Astrocyte of the spinal cord (primary cell): ENCODE data around the gene DMWD.

ENCODE experiments used
- DNase-seq: peaks from one replicate; pipeline ENCODE4 v3.0.0; 2011; ENCODE audit warnings: low read depth, low spot score
- H3K4me3 ChIP-seq: 2 replicates; pipeline ENCODE4 v1.5.1; 2011; ENCODE audit warnings: low read depth, mild to moderate bottlenecking, low read length, moderate library complexity
- in situ Hi-C: cut with HindIII; loops from 2 replicates; pipeline ENCODE4 v1.10.0; 2017; ENCODE audit warnings: low sequenced_read_pairs
- TF ChIP-seq, protein P1 (sequence below): IDR thresholded peaks from 2 replicates; pipeline ENCODE4 v1.5.1; 2012; ENCODE audit warnings: low read depth, mild to moderate bottlenecking, low read length, inconsistent platforms

DMWD gene

DNA sequence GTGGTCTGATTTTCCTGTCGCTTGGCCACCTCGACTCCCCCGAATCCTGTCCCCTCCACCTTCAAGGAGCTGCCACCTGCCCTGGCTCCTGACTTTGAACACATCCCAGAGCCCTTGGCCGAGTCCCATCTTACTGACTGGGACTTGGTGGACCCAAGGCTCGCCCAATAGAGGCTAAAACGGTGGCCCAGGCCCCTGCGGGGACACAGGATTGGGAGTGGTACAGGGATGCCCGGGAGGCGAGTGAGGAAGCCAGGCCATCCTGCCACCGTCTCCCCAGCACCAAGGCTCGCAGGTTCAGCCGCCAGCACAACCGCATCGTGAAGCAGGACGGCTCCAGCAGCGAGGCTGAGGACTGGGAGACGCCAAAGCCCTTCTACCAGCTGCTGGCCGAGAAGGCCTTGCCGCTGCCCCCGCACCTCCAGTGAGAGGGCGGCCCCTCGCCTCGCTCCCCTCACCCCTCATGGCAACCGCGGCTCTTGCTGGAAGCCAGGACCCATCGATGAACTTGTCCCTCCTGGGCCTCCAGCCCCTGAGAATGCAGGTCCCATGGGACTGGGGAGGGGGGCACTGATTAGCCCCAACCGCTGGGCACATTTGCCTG lies 28.9 kb downstream of the DMWD start:
- in situ Hi-C loops: no loop called here
- no peak overlapping the region for H3K4me3 ChIP-seq
- TF ChIP-seq, protein P1, sequence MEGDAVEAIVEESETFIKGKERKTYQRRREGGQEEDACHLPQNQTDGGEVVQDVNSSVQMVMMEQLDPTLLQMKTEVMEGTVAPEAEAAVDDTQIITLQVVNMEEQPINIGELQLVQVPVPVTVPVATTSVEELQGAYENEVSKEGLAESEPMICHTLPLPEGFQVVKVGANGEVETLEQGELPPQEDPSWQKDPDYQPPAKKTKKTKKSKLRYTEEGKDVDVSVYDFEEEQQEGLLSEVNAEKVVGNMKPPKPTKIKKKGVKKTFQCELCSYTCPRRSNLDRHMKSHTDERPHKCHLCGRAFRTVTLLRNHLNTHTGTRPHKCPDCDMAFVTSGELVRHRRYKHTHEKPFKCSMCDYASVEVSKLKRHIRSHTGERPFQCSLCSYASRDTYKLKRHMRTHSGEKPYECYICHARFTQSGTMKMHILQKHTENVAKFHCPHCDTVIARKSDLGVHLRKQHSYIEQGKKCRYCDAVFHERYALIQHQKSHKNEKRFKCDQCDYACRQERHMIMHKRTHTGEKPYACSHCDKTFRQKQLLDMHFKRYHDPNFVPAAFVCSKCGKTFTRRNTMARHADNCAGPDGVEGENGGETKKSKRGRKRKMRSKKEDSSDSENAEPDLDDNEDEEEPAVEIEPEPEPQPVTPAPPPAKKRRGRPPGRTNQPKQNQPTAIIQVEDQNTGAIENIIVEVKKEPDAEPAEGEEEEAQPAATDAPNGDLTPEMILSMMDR: no peak
- no peak for DNase-seq

DNA sequence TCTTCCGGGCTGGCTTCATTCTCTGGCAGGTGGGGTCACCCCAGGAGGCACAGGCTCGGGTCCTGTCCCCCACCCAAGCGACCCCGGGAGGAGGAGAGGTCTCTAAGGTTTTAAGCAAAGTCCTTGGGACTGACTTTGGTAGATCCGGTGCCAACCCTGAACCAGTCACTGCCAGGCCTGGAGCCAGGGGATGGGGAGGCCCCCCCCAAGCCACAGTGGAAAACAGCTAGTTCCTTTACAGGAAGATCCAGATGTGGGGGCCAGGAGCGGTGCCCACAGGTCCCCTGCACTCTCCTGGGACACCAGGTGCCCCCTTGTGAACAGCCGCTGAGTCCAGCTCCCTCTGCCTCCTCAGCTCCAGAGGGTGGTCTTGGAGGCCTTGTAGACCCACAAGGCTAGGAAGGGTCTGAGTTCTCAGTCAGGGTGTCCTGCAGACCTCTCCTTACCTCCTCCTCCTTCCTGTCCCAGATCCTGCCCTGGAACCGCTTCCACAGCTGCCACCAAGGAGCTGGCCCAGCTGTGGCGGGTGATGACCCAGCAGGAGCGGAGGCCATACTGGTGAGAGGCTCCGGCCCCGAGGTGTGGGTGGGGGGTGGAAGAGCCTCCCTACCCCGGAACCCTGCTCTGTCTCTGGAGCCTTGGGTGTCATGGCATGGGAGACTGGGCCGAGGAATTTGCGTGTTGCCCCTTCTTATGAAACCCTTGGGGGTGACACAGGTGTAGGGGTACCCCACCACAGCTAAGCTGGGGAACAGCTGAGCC lies 29.6 kb downstream of the DMWD start:
- H3K4me3 ChIP-seq: no peak overlapping the region
- in situ Hi-C loops: no loop called here
- TF ChIP-seq, protein P1: no peak
- no peak for DNase-seq

DNA sequence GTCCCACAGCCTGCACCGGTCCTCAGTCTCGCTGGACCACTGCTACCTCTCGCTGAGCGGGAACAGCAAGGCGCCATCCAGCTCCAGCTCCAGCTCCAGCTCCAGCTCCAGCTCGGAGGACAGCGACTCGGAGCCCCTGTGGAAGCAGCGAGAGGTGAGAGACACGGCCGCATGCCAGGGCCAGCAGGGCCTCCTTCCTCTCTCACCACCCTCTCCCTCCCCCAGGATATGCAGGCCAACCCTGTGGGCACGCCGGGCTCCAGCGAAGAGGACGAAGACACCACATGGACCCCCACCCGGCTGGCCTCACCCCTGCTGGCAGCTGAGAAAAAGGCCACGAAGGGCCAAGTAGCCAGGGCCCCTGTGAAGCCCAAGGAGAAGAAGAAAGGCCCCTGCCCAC lies 30.9 kb downstream of the DMWD start:
- no peak for DNase-seq
- in situ Hi-C loops: no loop called here
- TF ChIP-seq, protein P1: no peak
- H3K4me3 ChIP-seq: no peak overlapping the region

DNA sequence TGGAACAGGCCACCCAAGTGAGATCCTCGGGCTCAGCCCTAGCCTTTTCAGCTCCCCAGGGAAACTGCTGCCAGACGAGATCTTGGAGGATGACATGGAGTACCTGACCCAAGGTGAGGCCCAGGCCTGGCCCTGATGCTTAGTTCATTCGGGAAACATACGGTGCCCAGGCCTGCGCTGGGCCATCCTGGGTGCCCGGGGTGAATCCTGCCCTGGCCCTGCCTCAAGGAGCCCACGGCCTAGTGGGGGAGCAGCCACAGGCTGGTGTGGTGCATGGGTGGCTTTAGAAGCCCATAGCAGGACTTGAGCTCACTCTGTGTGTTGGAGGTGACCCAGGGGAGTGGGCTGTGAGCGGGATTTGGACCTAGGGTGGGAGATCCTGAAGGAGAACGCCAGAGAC lies 33.7 kb downstream of the DMWD start:
- H3K4me3 ChIP-seq: no peak overlapping the region
- DNase-seq: no peak
- TF ChIP-seq, protein P1: no peak
- in situ Hi-C loops: no loop called here

DNA sequence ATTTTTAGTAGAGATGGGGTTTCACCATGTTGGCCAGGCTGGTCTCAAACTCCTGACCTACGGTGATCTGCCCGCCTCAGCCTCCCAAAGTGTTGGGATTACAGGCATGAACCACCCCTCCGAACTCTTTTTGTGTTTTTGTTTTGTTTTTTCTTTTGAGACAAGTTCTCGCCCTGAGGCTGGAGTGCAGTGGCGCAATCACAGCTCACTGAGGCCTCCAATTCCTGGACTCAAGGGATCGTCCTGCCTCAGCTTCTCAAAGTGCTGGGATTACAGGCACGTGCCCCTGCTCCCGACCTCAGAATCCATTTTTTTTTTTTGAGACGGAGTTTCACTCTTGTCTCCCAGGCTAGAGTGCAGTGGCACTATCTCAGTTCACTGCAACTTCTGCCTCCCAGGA lies 35.0 kb downstream of the DMWD start:
- in situ Hi-C loops: no loop called here
- DNase-seq: no peak
- TF ChIP-seq, protein P1: no peak
- H3K4me3 ChIP-seq: no peak overlapping the region

DNA sequence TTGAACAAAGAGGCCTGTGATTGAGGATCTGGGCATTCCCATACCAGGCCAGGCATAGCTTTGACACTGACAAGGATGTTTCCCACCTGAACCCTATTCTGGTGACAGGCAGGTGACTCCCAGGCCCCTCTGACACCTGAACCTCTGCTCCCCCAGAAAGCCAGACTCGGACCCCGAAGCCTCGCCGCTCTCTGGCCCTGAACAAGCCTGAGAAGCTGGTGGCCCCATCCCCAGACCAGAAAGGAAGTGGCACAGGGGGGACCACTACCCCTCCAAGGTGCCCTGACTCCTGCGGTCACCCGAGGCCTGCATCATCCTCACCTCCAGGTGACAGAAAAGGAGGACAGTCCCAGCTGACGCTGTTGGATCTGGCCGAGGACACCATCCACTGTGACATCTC lies 38.3 kb downstream of the DMWD start:
- in situ Hi-C loops: no loop called here
- TF ChIP-seq, protein P1: no peak
- no peak overlapping the region for H3K4me3 ChIP-seq
- no peak for DNase-seq
